Measurements from ENCODE around the gene PDZD8. TPM values are rescaled to one million over a fixed set of nuclear protein-coding genes. Genes with fewer than 3 reads are reported as not detected.

PDZD8 gene
- 10 to 100 TPM; 39.0 to 45.8 (median 39.7) TPM for polyA plus RNA-seq (ENCODE audit: insufficient read length in 3 of 3)

GRCh38 chr10:117375360-117376178, at the start of gene PDZD8:
PDZD8 (minus strand) TSS chr10:117375440; CDS start chr10:117375227, 213 bp downstream.
- DNase-seq (ENCODE audit: low read depth in 3 of 3, low spot score in 2 of 3), result peak; percentile 83 to 90 (median 89)

GRCh38 chr10:117424171-117424570, 48.9 kb upstream of the PDZD8 start:
- DNase-seq (ENCODE audit: low read depth in 3 of 3, low spot score in 2 of 3), result no peak

- no peak for DNase-seq (ENCODE audit: low read depth in 3 of 3, low spot score in 2 of 3)
Measured at GRCh38 chr10:117421985-117422384, 46.7 kb upstream of the PDZD8 start.

GRCh38 chr10:117420768-117421167, 45.5 kb upstream of the PDZD8 start:
- DNase-seq (ENCODE audit: low read depth in 3 of 3, low spot score in 2 of 3), result no peak

GRCh38 chr10:117419921-117420320, 44.7 kb upstream of the PDZD8 start:
- DNase-seq (ENCODE audit: low read depth in 3 of 3, low spot score in 2 of 3), result no peak

GRCh38 chr10:117419159-117419558, 43.9 kb upstream of the PDZD8 start:
- DNase-seq (ENCODE audit: low read depth in 3 of 3, low spot score in 2 of 3), result no peak

- no peak for DNase-seq (ENCODE audit: low read depth in 3 of 3, low spot score in 2 of 3)
Measured at GRCh38 chr10:117418121-117418520, 42.9 kb upstream of the PDZD8 start.

GRCh38 chr10:117417196-117417595, 42.0 kb upstream of the PDZD8 start:
- no peak for DNase-seq (ENCODE audit: low read depth in 3 of 3, low spot score in 2 of 3)

GRCh38 chr10:117413928-117414618, 38.8 kb upstream of the PDZD8 start:
- no peak for DNase-seq (ENCODE audit: low read depth in 3 of 3, low spot score in 2 of 3)

- no peak for DNase-seq (ENCODE audit: low read depth in 3 of 3, low spot score in 2 of 3)
Measured at GRCh38 chr10:117412469-117413010, 37.3 kb upstream of the PDZD8 start.

- DNase-seq (ENCODE audit: low read depth in 3 of 3, low spot score in 2 of 3), result no peak
Measured at GRCh38 chr10:117411479-117412399, 36.5 kb upstream of the PDZD8 start.

- no peak for DNase-seq (ENCODE audit: low read depth in 3 of 3, low spot score in 2 of 3)
Measured at GRCh38 chr10:117410557-117410956, 35.3 kb upstream of the PDZD8 start.

- DNase-seq (ENCODE audit: low read depth in 3 of 3, low spot score in 2 of 3), result no peak
Measured at GRCh38 chr10:117409549-117410305, 34.5 kb upstream of the PDZD8 start.

- DNase-seq (ENCODE audit: low read depth in 3 of 3, low spot score in 2 of 3), result no peak
Measured at GRCh38 chr10:117408436-117409384, 33.5 kb upstream of the PDZD8 start.

- DNase-seq (ENCODE audit: low read depth in 3 of 3, low spot score in 2 of 3), result no peak
Measured at GRCh38 chr10:117405730-117406129, 30.5 kb upstream of the PDZD8 start.

- no peak for DNase-seq (ENCODE audit: low read depth in 3 of 3, low spot score in 2 of 3)
Measured at GRCh38 chr10:117400329-117400728, 25.1 kb upstream of the PDZD8 start.

GRCh38 chr10:117399341-117400196, 24.3 kb upstream of the PDZD8 start:
- no peak for DNase-seq (ENCODE audit: low read depth in 3 of 3, low spot score in 2 of 3)

GRCh38 chr10:117398029-117398428, 22.8 kb upstream of the PDZD8 start:
- no peak for DNase-seq (ENCODE audit: low read depth in 3 of 3, low spot score in 2 of 3)

All from right renal cortex interstitium (tissue), 3 donors.